Uterus (tissue), 4 donors: ENCODE data around the gene GYS1. TPM values are rescaled to one million over a fixed set of nuclear protein-coding genes. Genes with fewer than 3 reads are reported as not detected.
"Not testable (repeated sequence)": the region's sequence is repeated elsewhere in the genome, so short reads cannot be mapped to it uniquely, and the experiment has no call there.

Experiments used
- DNase-seq, 2 donors: peaks; one replicate each; pipeline ENCODE4 v3.0.0-alpha.2; 2019 to 2020
- H3K27ac ChIP-seq, 2 donors: fragments of 200-600 bp; sonication (generic); 1 replicate in 1 of 2; 2 replicates in 1 of 2; pipeline ENCODE4 v1.5.1; 2016 to 2018
- H3K27me3 ChIP-seq, 2 donors: fragments of 200-600 bp; sonication (generic); one replicate each; pipeline ENCODE4 v1.5.1; 2018 to 2019; ENCODE audit warnings: control low read depth in 1 of 2
- H3K36me3 ChIP-seq, 2 donors: fragments of 200-600 bp; sonication (generic); one replicate each; pipeline ENCODE4 v1.5.1; 2019; ENCODE audit warnings: control low read depth in 1 of 2
- H3K4me1 ChIP-seq, 2 donors: fragments of 200-600 bp; sonication (generic); one replicate each; pipeline ENCODE4 v1.5.1; 2018 to 2019; ENCODE audit warnings: control low read depth in 1 of 2
- H3K4me3 ChIP-seq, 2 donors: fragments of 200-600 bp; sonication (generic); 1 replicate in 1 of 2; 2 replicates in 1 of 2; pipeline ENCODE4 v1.5.1; 2018 to 2019; ENCODE audit warnings: mild to moderate bottlenecking in 1 of 2
- H3K9me3 ChIP-seq, 2 donors: fragments of 200-600 bp; sonication (generic); one replicate each; pipeline ENCODE4 v1.5.1; 2019; ENCODE audit warnings: control low read depth in 1 of 2
- POLR2A ChIP-seq, 2 donors: fragments of 450-650 bp; IDR thresholded peaks; one replicate each; pipeline ENCODE4 v1.6.1; 2016; ENCODE audit warnings: antibody characterized with exemption in 2 of 2, mild to moderate bottlenecking in 1 of 2, moderate library complexity in 1 of 2
- intact Hi-C: fragments of 100-400 bp; cut with DNase I; formaldehyde crosslinking; loops from one replicate; pipeline ENCODE4 v1.15.1; 2023; ENCODE audit warnings: low total_unique reads
- total RNA-seq, 4 donors: library from RNA; depleted of rRNA in 3 of 4; stranded (reverse); fragments of >200 nt in 3 of 4; gene quantifications; one replicate each; pipeline versions ENCODE4 v1.1.0 to v1.2.4, GENCODE V29; 2014 to 2023
- TF ChIP-seq, protein P1 (sequence below), 4 experiments: fragments of 200-600 bp in 2 of 4; fragments of 450-650 bp in 2 of 4; sonication (generic) in 2 of 4; IDR thresholded peaks; one replicate each; pipeline ENCODE4 v1.5.1; 2016 to 2019; ENCODE audit warnings: antibody characterized with exemption in 4 of 4, mild to moderate bottlenecking in 2 of 4, moderate library complexity in 1 of 4
- donor health status: DM: yes; HTN: yes; CAD: no.

Gene GYS1
- total RNA-seq, 4 donors from 2014 or later: 4.9 to 39.8 (median 16.6) TPM

DNA sequence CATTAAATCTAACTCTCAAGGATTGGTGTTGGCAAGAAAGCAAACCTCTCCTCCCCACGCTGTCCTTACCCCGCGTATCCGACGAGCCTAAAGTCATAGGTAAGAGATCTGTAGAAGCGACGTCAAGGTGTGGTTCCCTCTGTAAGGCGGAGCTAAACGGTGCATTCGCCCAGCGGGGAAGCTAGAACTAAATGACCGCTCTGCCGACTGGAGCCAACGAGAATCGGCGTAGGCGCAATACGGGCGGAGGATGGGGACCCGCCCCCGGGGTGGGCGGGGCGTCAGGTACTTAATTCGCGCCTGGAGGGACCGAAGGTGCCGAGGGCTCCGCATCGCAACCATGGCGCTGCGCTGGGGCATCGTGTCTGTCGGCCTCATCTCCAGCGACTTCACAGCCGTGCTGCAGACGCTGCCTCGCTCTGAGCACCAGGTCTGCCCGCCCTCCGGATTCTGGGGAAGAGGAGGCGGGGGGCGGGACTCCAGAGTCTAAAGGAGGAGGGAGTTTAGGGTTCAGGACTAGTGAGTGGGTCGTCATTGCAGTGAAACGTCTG lies 59.7 kb downstream of the GYS1 start, which contains the start of gene DHDH:
Gene DHDH (plus strand): TSS at position 318 of the 551 bp plus-strand sequence. CDS start 23 bp downstream, at position 341.
- intact Hi-C loops: no loop called here
- H3K4me3 ChIP-seq: peak within 1 kb of the TSS; percentile 26 to 34
- peak; percentile 64 to 71 for DNase-seq
- H3K9me3 ChIP-seq: no peaks in the 10 kb centered on the region
- no peaks in the 10 kb centered on the region for H3K36me3 ChIP-seq
- no peak within 1 kb of the TSS for H3K27ac ChIP-seq
- no peaks in the 10 kb centered on the region for H3K4me1 ChIP-seq
- no peaks in the 10 kb centered on the region for H3K27me3 ChIP-seq
- TF ChIP-seq POLR2A (IDR thresholded peaks at IDR 0.05): peak in 1 of 2 donors; percentile 33
- TF ChIP-seq, protein P1, sequence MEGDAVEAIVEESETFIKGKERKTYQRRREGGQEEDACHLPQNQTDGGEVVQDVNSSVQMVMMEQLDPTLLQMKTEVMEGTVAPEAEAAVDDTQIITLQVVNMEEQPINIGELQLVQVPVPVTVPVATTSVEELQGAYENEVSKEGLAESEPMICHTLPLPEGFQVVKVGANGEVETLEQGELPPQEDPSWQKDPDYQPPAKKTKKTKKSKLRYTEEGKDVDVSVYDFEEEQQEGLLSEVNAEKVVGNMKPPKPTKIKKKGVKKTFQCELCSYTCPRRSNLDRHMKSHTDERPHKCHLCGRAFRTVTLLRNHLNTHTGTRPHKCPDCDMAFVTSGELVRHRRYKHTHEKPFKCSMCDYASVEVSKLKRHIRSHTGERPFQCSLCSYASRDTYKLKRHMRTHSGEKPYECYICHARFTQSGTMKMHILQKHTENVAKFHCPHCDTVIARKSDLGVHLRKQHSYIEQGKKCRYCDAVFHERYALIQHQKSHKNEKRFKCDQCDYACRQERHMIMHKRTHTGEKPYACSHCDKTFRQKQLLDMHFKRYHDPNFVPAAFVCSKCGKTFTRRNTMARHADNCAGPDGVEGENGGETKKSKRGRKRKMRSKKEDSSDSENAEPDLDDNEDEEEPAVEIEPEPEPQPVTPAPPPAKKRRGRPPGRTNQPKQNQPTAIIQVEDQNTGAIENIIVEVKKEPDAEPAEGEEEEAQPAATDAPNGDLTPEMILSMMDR (IDR thresholded peaks at IDR 0.05): no peak

DNA sequence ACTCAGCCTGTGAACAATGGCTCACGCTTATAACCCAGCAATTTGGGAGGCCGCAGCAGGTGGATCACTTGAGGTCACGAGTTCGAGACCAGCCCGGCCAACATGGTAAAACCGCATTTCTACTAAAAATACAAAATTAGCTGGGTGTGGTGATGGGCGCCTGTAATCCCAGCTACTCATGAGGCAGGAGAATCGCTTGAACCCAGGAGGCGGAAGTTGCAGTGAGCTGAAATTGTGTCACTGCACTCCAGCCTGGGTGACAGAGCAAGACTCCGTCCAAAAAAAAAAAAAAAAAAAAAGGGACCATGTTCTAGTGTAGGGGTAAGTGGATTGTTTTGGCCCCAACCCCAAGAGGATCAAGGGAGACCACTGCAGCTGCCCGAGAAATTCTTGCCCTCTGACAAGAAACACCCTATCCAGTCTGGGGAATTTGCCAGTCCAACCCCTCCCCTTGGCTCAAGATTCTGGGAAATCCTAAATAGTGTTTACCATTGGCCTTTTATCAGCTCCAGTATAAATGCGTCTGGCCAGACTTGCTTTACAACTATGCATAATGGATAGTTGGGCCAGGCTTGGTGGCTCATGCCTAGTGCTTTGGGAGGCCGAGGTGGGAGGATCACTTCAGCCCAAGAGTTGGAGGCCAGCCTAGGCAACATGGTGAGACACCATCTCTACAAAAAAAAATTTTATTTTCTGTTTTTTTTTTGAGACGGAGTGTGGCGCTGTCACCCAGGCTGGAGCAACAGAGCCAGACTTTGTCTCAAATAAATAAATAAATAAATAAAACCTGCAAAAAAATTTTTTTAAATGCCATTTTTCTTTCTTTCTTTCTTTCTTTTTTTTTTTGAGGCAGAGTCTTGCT lies 64.7 kb downstream of the GYS1 start:
- no peak for TF ChIP-seq POLR2A (IDR thresholded peaks at IDR 0.05)
- TF ChIP-seq, protein P1 (IDR thresholded peaks at IDR 0.05): no peak
- no peaks in the 10 kb centered on the region for H3K4me1 ChIP-seq
- no peaks in the 10 kb centered on the region for H3K9me3 ChIP-seq
- DNase-seq: no peak
- H3K36me3 ChIP-seq: no peaks in the 10 kb centered on the region
- no peak overlapping the region for H3K4me3 ChIP-seq
- H3K27me3 ChIP-seq: no peaks in the 10 kb centered on the region
- no peak overlapping the region for H3K27ac ChIP-seq
- intact Hi-C loops: no loop called here

DNA sequence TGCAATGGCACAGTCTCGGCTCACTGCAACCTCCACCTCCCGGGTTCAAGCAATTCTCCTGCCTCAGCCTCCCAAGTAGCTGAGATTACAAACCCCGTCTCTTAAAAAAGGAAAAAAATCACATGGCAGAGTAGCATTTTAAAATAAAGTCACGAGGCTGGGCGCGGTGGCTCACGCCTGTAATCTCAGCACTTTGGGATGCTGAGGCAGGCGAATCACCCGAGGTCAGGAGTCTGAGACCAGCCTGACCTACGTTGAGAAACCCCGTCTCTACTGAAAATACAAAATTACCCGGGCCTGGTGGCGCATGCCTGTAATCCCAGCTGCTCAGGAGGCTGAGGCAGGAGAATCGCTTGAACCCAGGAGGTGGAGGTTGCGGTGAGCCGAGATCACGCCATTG lies 65.4 kb downstream of the GYS1 start:
- H3K27me3 ChIP-seq, H3K27ac ChIP-seq, H3K4me3 ChIP-seq, H3K9me3 ChIP-seq, intact Hi-C loops, H3K36me3 ChIP-seq, DNase-seq, H3K4me1 ChIP-seq: not testable (repeated sequence)

DNA sequence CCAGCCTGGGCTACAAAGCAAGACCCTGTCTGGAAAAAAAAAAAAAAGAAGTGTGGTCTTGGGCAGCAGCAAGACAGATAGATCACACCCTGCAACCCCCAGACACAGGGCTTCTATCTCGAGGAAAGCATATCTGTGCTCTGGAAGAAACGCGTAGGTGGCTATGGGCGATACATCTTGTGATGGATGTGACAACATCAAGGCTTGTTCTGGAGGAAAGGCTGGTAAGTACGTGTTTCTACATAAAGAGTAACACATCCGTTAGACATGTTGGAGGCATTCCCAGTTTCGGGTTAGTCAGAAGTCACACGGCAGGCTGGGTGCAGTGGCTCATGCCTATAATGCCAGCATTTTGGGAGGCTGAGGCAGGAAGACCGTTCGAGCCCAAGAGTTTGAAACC lies 66.2 kb downstream of the GYS1 start:
- intact Hi-C loops: no loop called here
- TF ChIP-seq POLR2A (IDR thresholded peaks at IDR 0.05): no peak
- TF ChIP-seq, protein P1 (IDR thresholded peaks at IDR 0.05): no peak
- H3K4me1 ChIP-seq: no peaks in the 10 kb centered on the region
- peak; percentile 37 to 69 for DNase-seq
- H3K27ac ChIP-seq: no peak overlapping the region
- no peak overlapping the region for H3K4me3 ChIP-seq
- no peaks in the 10 kb centered on the region for H3K27me3 ChIP-seq
- H3K36me3 ChIP-seq: no peaks in the 10 kb centered on the region
- H3K9me3 ChIP-seq: no peaks in the 10 kb centered on the region

DNA sequence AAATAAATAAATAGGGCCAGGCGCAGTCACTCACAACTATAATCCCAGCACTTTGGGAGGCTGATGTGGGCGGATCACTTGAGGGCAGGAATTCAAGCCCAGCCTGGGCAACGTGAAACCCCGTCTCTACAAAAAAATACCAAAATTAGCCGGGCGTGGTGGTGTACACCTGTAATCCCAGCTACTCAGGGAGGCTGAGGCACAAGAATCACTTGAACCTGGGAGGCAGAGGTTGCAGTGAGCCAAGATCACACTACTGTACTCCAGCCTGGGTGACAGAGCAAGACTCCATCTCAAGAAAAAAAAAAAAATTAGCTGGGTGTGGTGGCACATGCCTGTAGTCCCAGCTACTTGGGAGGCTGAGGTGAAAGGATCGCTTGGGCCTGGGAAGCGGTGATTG lies 67.2 kb downstream of the GYS1 start:
- H3K36me3 ChIP-seq, DNase-seq, H3K4me1 ChIP-seq, H3K27ac ChIP-seq, H3K9me3 ChIP-seq, H3K27me3 ChIP-seq, H3K4me3 ChIP-seq, intact Hi-C loops: not testable (repeated sequence)

DNA sequence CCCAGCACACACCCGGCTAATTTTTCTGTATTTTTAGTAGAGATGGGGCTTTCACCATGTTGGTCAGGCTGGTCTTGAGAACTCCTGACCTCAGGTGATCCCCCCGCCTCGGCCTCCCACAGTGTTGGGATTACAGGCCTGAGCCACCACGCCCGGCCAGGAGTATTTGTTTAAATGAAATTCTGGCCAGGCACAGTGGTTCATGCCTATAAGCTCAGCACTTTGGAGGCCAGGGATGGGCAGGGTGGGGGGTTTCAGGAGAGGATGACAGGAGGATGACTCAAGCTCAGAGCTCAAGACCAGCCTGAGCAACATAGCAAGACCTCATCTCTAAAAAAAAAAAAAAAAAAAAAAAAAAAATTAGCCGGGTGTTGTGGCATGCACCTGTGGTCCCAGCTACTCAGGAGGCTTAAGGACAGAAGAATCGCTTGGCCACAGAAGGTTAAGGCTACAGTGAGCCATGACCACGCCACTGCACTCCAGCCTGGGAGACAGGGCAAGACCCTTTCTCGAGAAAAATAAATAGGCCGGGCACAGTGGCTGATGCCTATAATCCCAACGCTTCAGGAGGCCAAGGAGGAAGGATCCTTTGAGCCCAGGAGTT lies 67.8 kb downstream of the GYS1 start:
- Histone ChIP-seq H3K36me3 (no peaks in the 10 kb centered on the region), H3K9me3 (no peaks in the 10 kb centered on the region), H3K4me1 (no peaks in the 10 kb centered on the region), H3K4me3 (no peak overlapping the region), H3K27me3 (no peaks in the 10 kb centered on the region), H3K27ac (no peak overlapping the region)
- no peak for DNase-seq
- TF ChIP-seq, protein P1 (IDR thresholded peaks at IDR 0.05): no peak
- no peak for TF ChIP-seq POLR2A (IDR thresholded peaks at IDR 0.05)
- intact Hi-C loops: no loop called here
